ENCODE data around the gene ARL17B.
"Not testable (repeated sequence)": the region's sequence is repeated elsewhere in the genome, so short reads cannot be mapped to it uniquely, and the experiment has no call there.

ARL17B gene

DNA sequence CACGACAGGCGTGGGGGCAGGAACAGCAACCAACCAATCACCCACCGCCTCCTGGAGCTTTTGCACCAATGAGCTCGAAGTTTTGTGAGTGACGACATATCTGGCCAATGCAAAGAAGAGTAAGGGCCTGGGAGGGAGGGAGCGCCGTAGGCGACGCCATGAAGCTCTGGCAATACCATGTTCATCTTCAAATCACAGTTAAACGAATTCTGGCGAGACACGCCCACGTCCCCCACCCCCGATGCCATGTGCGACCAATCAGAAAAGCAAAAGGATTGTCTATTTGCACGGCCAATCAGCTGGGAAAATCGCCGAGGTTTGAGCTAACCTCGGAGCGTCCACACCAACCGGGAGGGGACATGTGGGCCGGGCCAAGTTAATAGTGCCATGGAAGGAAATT, at the start of gene ARL17B:
Gene ARL17B, minus strand, starts transcription at position 12 of the 400 bp plus-strand sequence. CDS start 3,369 bp downstream, outside the sequence.
- DNase-seq (ENCODE audit: low spot score), result not testable (repeated sequence)

DNA sequence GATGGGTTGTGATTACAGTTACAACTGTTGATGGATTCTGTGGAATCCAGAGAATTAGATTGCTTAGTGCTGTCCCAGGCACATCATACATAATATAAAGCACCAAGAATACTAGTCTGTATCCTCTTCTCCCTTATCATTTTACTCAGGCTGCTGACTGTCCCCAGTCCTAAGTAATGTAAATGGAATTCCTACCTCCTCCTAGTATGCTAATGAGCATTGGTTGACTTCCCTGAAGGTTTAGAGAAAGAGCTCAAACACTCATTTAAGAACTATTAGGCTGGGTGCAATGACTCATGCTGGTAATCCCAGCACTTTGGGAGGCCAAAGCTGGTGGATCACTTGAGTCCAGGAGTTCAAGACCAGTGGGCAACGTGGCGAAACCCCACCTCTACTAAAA, 48.3 kb upstream of the ARL17B start:
- DNase-seq (ENCODE audit: low spot score), result not testable (repeated sequence)

DNA sequence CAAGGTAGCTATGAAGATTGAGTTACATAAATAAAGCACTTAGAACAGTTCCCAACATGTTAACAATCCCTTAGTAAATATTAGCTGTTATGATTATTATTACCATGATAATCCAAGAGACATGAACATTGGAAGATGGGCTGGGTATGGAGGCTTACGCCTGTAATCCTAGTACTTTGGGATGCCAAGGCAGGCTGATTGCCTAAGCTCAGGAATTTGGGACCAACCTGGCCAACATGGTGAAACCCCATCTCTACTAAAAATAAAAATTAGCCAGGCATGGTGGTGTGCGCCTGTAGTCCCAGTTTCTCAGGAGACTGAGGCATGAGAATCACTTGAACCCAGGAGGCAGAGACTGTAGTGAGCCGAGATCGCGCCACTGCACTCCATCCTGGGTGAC, 45.6 kb upstream of the ARL17B start:
- DNase-seq (ENCODE audit: low spot score), result not testable (repeated sequence)

DNA sequence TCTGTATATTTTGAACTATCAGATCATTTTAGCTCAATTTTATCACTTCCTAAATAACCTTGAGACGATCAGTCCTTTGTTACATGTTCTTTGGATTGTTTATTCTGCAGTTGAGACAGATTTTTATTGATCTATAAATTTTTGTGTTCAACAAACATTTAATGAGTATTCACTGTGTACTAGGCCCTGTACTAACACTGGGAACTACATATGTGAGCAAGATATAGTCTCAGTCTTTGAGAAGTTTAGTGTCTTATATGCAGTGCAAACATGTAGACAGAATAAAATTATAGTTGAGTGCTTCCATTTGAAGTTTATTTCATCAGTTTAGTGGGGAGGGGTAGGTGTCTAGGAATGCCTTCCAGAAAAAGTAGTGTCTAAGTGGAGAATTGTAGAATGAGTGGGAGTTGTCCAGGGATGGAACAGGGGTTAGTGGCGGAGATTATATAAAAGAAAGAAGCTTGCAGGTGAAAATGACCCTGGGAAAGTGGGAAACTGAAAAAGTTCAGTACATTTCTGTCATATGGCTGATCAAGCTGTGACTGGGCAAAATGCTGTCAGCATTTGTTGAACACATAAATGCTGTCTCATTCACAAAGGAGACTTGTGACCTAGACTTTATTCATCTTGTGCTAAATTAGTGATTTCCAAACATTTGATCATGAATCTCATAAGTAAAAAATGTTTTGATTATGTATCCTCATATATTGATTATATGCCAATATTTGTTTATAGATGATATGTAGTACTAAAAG, 39.6 kb upstream of the ARL17B start:
- DNase-seq (ENCODE audit: low spot score), result not testable (repeated sequence)

DNA sequence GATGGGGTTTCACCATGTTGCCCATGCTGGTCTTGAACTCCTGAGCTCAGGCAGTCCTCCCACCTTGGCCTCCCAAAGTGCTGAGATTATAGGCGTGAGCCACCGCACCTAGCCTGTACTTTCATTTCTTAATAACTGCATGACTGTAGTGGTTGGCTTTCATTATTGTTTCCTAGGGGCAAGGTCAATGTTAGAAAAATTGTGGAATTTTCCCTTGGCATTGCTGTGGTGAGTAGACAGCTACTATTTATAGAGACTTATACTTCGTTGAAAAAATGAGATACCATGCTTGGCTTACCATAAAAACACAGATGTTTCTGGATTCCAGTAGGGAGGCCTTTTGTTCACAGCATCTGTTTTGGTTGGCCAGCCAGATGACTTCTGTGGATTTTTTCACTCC, 39.0 kb upstream of the ARL17B start:
- not testable (repeated sequence) for DNase-seq (ENCODE audit: low spot score)

DNA sequence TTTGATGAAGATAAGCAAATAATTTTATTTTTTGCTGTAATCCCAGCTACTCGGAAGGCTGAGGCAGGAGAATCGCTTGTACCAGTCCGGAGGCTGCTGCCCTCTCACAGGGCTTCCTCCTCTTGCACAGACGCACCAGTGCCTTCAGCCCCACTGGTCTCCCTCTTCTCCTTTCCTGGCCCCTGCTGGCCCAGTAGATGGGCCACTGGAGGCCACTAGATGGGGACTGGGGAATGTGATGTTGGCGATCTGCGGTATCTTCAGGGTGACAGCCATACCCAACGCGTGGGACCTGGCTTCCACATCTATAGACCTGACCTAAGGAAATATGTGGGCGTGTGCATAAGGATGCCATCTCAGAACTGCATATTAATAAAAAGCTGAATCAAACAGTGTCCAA, 38.4 kb upstream of the ARL17B start:
- DNase-seq (ENCODE audit: low spot score), result not testable (repeated sequence)

DNA sequence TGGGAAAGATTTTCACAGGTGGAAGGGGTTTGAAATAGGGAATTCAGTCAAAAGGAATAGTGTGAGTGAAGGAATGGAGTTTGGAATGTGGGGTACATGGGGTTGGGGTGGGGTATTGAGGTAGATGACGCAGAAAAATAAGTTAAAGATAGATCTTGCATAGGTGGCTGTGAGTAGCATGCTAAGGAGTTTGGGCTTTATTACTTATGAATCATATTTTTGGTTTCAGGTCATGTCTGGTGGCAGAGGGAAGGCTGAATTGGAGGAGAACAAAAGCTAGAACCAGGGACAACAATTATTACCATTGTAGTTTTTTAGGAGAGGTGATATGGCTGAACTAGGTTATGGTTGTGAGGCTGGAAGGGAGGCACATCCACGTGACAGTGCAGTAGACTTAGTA, 34.7 kb upstream of the ARL17B start:
- not testable (repeated sequence) for DNase-seq (ENCODE audit: low spot score)

DNA sequence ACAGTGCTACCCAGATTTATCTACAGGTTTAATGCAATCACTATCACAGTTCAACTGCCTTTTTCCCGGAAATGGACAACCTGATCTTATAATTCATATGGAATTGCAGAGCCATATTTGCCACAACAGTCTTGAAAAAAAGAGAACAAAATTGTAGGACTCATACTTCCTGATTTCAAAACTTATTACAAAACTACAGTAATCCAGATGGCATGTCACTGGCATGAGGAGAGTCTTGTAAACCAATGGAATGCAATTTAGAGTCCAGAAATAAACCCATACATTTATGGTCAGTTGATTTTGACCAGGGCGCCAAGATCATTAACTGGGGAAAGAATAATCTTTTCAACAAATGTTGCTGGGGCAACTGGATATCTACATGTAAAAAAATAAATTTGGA, 32.1 kb upstream of the ARL17B start:
- not testable (repeated sequence) for DNase-seq (ENCODE audit: low spot score)

DNA sequence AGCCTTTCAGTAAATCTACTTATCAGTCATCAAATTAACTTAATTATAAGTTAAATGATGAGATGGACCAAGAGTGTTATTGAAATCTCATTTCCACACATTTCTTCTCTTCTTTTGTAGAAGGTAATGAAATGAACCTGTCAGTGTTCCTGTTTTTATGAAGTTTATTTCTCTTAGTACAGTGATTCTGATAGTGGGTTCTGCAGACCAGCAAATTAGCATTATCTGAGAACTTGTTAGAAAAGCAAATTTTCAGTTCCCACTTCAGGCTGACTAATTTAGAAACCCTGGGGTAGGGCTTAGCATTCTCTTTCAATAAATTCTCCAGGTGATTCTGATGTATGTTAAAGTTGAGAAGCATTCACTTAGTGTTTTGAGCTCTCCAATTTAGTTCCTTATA, 23.9 kb upstream of the ARL17B start:
- DNase-seq (ENCODE audit: low spot score), result not testable (repeated sequence)

DNA sequence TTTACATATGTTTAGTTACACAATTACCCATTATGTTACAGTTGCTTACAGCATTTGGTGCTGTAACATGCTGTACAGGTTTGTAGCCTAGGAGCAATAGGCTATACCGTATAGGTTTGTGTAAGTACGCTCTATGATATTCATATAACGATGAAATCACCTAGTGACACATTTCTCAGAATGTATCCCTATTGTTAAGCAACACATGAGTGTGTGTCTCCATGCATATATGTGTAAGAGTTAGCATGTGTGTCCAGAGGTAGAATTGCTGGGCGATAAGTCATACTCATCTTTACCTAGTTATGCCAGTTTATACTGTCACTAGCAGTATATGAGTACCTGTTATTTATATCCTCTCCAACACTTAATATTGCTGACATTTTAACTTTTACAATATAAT, 21.6 kb upstream of the ARL17B start:
- DNase-seq (ENCODE audit: low spot score), result not testable (repeated sequence)

DNA sequence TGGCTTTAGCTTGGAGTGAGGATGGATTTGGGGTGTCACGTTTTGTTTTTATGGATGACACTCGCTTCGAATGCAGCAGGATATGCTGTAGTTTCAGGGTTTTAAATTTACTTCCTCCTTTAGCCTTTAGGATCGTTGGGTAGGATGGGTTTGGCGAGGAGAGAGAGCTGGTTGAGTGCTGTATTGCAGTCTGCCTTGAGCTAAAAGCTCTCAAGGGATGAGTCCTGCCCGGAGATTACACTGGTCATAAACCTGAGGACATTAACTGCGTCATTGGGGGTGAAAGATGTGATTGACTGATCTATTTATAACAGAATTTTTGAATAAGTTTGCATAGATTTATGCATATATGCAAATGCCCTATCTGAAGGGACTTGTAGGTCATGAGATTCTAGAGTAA, 11.9 kb upstream of the ARL17B start:
- DNase-seq (ENCODE audit: low spot score), result not testable (repeated sequence)

DNA sequence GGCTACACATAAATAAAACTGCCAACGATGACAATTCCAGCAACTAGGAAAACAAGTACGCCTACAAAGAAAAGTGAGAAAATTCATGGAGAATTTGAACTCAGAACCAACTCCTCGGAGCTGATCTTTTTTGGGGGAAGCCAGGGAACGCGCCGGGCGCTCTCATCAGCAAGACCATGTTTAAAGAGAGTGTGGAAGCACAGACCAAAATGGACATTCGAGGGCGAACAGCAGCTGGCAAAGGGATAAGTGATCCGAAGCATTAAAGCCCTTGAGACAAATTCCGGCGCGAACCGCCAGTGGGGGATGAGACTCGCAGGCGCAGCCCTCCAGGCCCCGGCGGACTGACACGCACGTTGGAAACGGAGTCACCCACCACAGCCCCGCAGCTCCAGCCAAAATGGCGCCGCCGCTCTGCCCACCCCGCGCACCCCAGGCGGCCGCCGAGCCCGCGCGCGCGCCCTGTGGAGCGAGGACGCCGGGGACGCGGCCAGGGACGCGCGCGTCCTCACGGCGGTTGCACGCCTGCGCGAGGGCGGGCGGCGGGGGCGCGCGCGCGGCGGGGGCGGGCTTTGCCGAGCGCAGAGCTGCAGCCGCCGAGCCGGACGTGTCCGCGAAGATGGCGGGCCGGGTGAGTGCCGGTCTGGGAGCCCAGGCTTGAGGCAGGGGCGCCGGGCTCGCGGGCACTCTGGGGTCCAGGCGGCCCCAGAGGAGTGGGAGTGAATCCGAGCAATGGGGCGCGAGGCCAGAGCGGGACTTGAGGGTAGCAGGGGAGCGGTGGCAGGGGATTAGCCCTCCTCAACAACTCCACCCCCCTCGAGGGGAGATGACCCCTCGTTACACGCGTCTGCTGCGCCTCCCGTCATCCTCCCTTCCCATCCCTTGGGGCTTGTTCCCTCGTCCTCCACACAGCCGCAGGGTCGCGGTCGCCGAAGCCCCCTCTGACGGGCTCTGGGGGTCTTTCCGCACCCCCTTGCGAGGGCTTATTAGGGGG, 11.0 kb upstream of the ARL17B start:
- not testable (repeated sequence) for DNase-seq (ENCODE audit: low spot score)

DNA sequence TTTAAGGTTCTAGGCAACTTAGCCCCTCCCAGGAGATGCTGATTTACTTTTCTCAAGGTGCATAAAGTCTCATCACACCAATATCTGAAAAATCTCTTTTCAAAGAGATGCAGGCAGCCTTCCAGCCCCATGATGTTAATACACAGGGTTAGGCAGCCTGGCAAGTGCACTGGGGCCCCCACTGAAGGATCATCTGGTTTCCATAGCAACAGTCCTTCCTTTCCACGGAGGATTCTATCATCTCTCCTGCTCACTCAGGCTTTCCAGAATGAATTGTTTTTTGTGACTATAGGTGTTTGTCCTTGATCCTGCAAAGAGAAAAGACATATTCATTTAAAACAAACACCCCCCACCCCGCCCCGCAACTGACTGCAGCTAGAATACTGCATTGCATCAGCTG, 6.0 kb upstream of the ARL17B start:
- DNase-seq (ENCODE audit: low spot score), result not testable (repeated sequence)

DNA sequence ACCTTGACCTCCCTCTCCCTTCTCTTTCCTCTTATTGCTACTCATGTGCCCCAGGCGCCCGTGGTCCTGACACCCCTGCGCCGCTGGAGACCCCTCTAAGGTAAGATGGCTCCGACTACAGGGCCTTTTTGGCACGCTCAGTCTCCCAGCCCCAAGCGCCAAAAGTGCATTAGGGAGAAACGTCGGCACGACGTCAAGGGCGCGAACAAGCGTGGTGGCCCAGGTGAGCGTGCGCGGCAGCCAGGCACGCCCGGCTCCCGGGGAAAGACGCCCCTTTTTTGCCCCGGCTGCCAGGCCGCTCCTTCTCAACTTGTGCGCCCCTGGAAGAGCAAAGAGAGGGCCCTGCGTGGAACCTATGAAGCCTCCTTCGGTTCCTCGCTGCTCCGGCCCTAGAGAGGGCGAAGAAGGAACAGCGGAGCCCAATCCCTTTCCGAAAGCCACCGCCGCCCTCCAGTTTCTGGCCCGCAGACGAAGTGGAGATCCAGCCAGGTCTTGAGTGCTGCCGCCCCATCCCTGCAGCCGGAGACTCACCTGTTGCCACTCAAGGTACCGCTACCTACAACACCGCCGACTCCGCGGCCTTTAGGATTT, 326 bp downstream of the ARL17B start:
- DNase-seq (ENCODE audit: low spot score), result not testable (repeated sequence)

DNA sequence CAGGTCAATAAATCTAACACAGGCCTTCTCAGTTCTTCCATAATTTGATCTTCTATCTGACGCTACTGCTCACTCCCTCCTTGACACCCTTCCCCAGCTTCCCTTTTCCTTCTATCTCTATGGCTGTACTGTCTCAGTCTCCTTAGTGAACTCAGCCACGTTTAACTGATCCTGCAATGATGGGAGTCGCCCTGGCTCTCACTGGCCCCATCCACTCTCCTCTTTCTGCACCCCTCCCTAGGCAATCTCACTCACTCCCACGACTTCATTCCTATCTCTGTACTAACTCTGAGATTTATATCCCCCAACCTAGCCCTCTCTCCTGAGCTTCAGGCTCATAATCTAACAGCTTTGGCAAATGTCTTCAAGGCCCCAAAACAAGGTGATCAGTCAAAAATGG, 7.7 kb downstream of the ARL17B start:
- DNase-seq (ENCODE audit: low spot score), result not testable (repeated sequence)

DNA sequence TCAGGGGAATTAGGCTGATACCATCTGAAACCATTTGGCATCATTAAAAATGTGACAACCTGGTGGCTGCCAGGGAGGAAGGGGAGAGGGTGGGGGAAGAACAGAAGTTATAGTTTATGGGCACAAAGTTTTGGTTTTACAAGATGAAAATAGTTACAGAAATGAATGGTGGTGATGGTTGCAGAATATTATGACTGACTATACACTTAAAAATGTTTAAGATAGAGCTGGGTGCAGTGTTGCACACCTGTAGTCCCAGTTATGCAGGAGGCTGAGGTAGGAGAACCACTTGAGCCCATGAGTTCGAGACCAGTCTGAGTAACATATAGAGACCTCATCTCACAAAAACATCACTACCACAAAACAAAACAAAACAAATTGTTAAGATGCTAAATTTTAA, 12.5 kb downstream of the ARL17B start:
- not testable (repeated sequence) for DNase-seq (ENCODE audit: low spot score)

DNA sequence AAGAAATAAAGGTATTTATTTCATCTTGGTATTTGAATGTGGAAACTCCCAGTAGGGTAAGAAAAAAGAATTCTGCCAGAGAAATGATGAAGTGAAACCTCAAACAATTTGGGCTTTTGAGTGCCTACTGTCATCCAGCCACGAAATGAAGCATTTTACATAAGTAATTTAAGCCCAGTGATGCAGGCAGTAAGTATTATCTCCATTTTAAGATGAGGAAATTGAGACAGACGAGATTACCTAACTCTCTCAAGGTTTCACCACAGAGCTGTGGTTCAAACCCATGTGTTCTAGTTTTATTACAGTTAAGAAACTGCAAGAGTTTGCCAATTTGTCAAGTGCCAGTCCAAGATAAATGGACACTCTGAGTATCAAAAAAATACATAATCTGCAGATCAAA, 13.2 kb downstream of the ARL17B start:
- not testable (repeated sequence) for DNase-seq (ENCODE audit: low spot score)

DNA sequence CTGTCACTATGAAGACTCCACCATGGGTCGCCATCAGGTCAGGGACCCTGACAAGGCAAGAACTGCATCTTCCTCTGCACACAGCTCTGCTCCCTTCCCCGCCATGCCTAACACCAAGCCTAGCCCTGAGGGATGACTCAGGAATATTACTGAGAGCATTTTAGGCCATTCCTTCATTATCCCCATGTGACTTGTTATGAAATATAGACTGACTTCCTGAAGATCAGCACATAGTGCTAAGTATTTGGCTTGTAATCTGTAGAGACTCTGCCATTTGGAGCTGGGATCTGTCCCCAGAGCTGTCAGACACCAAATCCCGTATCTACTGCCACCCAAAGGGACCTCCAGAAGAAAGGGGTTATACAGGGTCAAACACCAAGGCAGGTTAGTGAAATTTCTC, 19.4 kb downstream of the ARL17B start:
- not testable (repeated sequence) for DNase-seq (ENCODE audit: low spot score)

DNA sequence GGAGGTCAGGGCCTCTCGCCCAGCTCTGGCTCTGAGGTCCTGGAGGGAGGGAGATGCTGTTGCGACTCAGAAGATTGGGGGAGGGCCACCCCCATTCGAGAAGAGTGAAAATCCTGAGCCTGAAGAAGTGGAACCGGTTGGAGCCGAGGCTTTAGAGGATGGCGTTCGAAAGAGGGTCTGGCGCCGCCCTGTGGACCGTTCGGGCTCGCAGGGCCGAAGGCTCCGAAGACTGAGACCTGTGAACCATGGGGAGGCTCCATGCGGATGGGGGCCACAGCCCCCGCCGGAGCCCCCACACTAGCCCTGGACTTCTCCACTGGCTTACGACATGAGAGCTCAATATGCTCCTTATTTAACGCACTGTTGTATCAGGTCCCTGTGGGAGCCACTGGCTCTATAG, 20.3 kb downstream of the ARL17B start:
- not testable (repeated sequence) for DNase-seq (ENCODE audit: low spot score)

DNA sequence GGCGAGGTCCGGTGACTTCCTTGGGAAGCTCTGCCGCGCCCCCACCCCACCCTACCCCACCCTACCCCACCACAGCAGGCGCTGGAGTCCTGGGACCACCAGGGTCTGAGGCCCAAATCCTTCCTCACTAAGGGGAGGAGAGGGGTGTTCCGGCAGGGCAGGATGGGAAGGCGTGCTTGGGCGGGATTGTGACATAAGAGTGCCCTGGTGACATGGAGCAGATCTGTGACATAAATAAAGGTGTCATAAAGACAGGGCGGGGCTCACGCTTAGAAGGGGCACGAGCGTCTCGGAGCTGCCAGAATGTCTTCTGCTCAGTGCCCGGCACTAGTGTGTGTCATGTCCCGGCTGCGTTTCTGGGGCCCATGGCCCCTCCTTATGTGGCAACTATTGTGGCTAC, 66.7 kb downstream of the ARL17B start, which contains the start of gene LRRC37A:
Gene LRRC37A, plus strand, starts transcription at position 301 of the 400 bp plus-strand sequence. Its CDS starts 3 bp downstream, at position 304.
- not testable (repeated sequence) for DNase-seq (ENCODE audit: low spot score)

DNA sequence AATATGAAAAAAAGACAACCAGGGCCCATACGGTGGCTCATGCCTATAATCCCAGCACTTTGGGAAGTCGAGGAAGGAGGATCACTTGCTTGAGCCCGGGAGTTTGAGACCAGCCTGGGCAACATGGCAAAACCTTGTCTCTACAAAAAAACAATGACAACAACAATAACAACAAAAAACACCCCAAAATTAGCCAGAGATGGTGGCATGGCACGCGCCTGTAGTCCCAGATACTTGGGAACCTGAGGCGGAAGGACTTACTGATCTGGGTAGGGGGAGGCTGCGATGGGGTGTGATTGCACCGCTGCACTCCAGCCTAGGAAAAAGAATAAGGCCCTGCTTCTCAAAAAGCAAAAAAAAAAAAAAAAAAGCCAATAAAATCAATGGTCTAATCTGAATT, 69.9 kb downstream of the ARL17B start:
- DNase-seq (ENCODE audit: low spot score), result not testable (repeated sequence)

DNA sequence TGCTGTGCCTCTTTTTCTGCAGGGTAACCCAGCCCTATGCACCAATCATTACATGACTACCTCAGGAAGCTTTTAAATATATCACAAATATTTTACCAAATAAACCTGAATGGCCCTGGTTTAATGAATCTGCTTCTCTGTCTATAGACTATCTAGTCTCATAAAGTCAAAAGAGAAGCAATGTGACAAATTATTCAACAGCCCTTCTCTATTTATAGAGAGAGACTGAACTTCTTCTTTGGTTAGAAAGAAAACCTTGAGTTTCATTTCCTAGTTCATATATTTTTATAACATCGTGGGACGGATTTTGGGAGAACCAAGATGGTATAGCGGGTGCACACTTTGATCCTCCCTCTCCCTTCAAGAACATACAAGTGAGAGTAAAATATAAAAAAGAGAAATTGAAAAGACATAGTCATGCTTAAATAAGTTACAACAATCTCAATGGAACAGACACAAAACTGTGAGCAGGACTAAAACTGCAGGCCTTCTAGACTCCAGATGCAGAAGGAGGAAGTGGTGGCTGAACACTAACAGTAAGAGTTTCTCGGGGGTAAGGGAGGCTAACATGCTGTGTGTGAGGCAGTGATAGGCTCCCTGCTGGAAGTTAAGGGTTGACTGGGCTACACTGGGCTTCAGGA, 70.5 kb downstream of the ARL17B start:
- DNase-seq (ENCODE audit: low spot score), result not testable (repeated sequence)

Data from kidney tubule cell (primary cell).